Panc1 (cell line): ENCODE results near the gene SDCBP2.

Experiments used
- POLR2AphosphoS5 ChIP-seq: IDR thresholded peaks from 2 replicates; pipeline ENCODE4 v1.6.1; 2012; ENCODE audit warnings: mild to moderate bottlenecking, low read depth, low read length, moderate library complexity
- SIN3A ChIP-seq: IDR thresholded peaks from 2 replicates; pipeline ENCODE4 v1.6.1; 2012; ENCODE audit warnings: low read depth, mild to moderate bottlenecking, low read length, moderate library complexity, borderline replicate concordance; ENCODE audit not compliant: insufficient read depth
- TF ChIP-seq, protein P1 (sequence below): fragments of 450-650 bp; IDR thresholded peaks from 2 replicates; pipeline ENCODE4 v1.5.1; 2017; ENCODE audit warnings: mild to moderate bottlenecking

DNA sequence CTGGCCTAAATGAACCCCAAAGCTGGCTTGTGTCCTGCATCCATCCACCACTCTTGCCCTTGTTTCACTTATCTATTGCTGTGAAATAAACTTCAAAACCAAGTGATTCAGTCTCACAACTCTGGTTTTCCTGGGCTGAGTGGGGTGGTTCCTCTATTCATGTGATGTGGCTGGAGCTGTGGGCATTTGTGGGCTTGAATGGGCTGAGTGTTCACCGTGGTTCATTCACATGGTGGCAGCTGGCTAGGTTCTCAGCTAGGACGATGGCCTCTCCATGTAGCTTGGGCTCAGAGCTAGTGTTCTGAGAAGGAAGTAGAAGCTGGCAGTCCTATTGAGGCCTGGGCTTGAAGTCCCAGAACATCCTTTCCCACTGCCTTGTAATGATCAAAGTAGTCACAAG is 33.5 kb upstream of the SDCBP2 start:
- TF ChIP-seq, protein P1, sequence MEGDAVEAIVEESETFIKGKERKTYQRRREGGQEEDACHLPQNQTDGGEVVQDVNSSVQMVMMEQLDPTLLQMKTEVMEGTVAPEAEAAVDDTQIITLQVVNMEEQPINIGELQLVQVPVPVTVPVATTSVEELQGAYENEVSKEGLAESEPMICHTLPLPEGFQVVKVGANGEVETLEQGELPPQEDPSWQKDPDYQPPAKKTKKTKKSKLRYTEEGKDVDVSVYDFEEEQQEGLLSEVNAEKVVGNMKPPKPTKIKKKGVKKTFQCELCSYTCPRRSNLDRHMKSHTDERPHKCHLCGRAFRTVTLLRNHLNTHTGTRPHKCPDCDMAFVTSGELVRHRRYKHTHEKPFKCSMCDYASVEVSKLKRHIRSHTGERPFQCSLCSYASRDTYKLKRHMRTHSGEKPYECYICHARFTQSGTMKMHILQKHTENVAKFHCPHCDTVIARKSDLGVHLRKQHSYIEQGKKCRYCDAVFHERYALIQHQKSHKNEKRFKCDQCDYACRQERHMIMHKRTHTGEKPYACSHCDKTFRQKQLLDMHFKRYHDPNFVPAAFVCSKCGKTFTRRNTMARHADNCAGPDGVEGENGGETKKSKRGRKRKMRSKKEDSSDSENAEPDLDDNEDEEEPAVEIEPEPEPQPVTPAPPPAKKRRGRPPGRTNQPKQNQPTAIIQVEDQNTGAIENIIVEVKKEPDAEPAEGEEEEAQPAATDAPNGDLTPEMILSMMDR, result no peak
- TF ChIP-seq POLR2AphosphoS5 (no peak), SIN3A (no peak)
